Vagina (tissue), 2 donors: ENCODE data around the gene CTNND2. TPM values are rescaled to one million over a fixed set of nuclear protein-coding genes. Genes with fewer than 3 reads are reported as not detected.

ENCODE experiments used
- DNase-seq, 2 donors: peaks; one replicate each; pipeline ENCODE4 v3.0.0-alpha.2; 2017; ENCODE audit errors: extremely low spot score in 2 of 2
- H3K27ac ChIP-seq: fragments of 200-600 bp; sonication (generic); one replicate; pipeline ENCODE4 v1.5.1; 2019
- H3K27me3 ChIP-seq: fragments of 200-600 bp; sonication (generic); one replicate; pipeline ENCODE4 v1.5.1; 2019
- H3K36me3 ChIP-seq, 2 donors: fragments of 200-600 bp; sonication (generic); one replicate each; pipeline ENCODE4 v1.5.1; 2017 to 2019
- H3K4me1 ChIP-seq: fragments of 200-600 bp; sonication (generic); one replicate; pipeline ENCODE4 v1.5.1; 2019
- H3K4me3 ChIP-seq, 2 donors: fragments of 200-600 bp; sonication (generic); 1 replicate in 1 of 2; 2 replicates in 1 of 2; pipeline ENCODE4 v1.5.1; 2016 to 2019
- H3K9me3 ChIP-seq: fragments of 200-600 bp; sonication (generic); one replicate; pipeline ENCODE4 v1.5.1; 2019
- CTCF ChIP-seq, 3 experiments: fragments of 450-650 bp in 2 of 3; fragments of 200-600 bp in 1 of 3; sonication (generic) in 1 of 3; IDR thresholded peaks; one replicate each; pipeline ENCODE4 v1.5.1; 2017 to 2019; ENCODE audit warnings: antibody characterized with exemption in 3 of 3, mild to moderate bottlenecking in 2 of 3, moderate library complexity in 2 of 3
- POLR2A ChIP-seq, 2 donors: fragments of 450-650 bp; IDR thresholded peaks; one replicate each; pipeline ENCODE4 v1.6.1; 2017; ENCODE audit warnings: antibody characterized with exemption in 2 of 2, mild to moderate bottlenecking in 2 of 2, moderate library complexity in 2 of 2
- POLR2AphosphoS5 ChIP-seq, 2 donors: sonication (generic); formaldehyde crosslinking; IDR thresholded peaks; one replicate each; pipeline ENCODE4 v1.9.0; 2017; ENCODE audit warnings: antibody characterized with exemption in 2 of 2, mild to moderate bottlenecking in 2 of 2, low read depth in 1 of 2; ENCODE audit not compliant: insufficient read depth in 1 of 2
- intact Hi-C: fragments of 100-400 bp; cut with DNase I; formaldehyde crosslinking; loops from one replicate; pipeline ENCODE4 v1.15.1; 2023
- total RNA-seq: library from RNA; depleted of rRNA; stranded (reverse); fragments of >200 nt; gene quantifications from one replicate; pipeline ENCODE4 v1.2.3, GENCODE V29; 2016

The CTNND2 gene
- total RNA-seq, 1 donor from 2014 or later: 1.7 TPM

- Histone ChIP-seq H3K27ac (no peak overlapping the region), H3K27me3 (no peaks in the 10 kb centered on the region), H3K9me3 (no peaks in the 10 kb centered on the region), H3K4me1 (no peaks in the 10 kb centered on the region), H3K4me3 (no peak overlapping the region), H3K36me3 (no peaks in the 10 kb centered on the region)
- intact Hi-C loops: no loop called here
- no peak for TF ChIP-seq POLR2AphosphoS5 (IDR thresholded peaks at IDR 0.05; ENCODE audit: insufficient read depth in 1 of 2, low read depth in 1 of 2)
- TF ChIP-seq POLR2A (IDR thresholded peaks at IDR 0.05): no peak
- TF ChIP-seq CTCF (IDR thresholded peaks at IDR 0.05): no peak
- DNase-seq: no peak
Measured at GRCh38 chr5:11047030-11047429, 857.2 kb downstream of the CTNND2 start.

GRCh38 chr5:11046160-11046559 is 858.1 kb downstream of the CTNND2 start:
- intact Hi-C loops: no loop called here
- Histone ChIP-seq H3K4me3 (no peak overlapping the region), H3K36me3 (no peaks in the 10 kb centered on the region), H3K9me3 (no peaks in the 10 kb centered on the region), H3K27ac (no peak overlapping the region), H3K27me3 (no peaks in the 10 kb centered on the region), H3K4me1 (no peaks in the 10 kb centered on the region)
- TF ChIP-seq POLR2A (IDR thresholded peaks at IDR 0.05): no peak
- no peak for TF ChIP-seq CTCF (IDR thresholded peaks at IDR 0.05)
- TF ChIP-seq POLR2AphosphoS5 (IDR thresholded peaks at IDR 0.05; ENCODE audit: insufficient read depth in 1 of 2, low read depth in 1 of 2): no peak
- DNase-seq: no peak

- Histone ChIP-seq H3K9me3 (no peaks in the 10 kb centered on the region), H3K36me3 (no peaks in the 10 kb centered on the region), H3K4me1 (no peaks in the 10 kb centered on the region), H3K4me3 (no peak overlapping the region), H3K27ac (no peak overlapping the region), H3K27me3 (no peaks in the 10 kb centered on the region)
- no peak for DNase-seq
- intact Hi-C loops: no loop called here
- TF ChIP-seq POLR2AphosphoS5 (IDR thresholded peaks at IDR 0.05; ENCODE audit: insufficient read depth in 1 of 2, low read depth in 1 of 2): no peak
- no peak for TF ChIP-seq CTCF (IDR thresholded peaks at IDR 0.05)
- TF ChIP-seq POLR2A (IDR thresholded peaks at IDR 0.05): no peak
Measured at GRCh38 chr5:11045411-11045810, 858.8 kb downstream of the CTNND2 start.

GRCh38 chr5:11044581-11044980 is 859.7 kb downstream of the CTNND2 start:
- no peaks in the 10 kb centered on the region for H3K9me3 ChIP-seq
- TF ChIP-seq POLR2A (IDR thresholded peaks at IDR 0.05) (no peak), CTCF (IDR thresholded peaks at IDR 0.05) (no peak), POLR2AphosphoS5 (IDR thresholded peaks at IDR 0.05; ENCODE audit: insufficient read depth in 1 of 2, low read depth in 1 of 2) (no peak)
- no peaks in the 10 kb centered on the region for H3K36me3 ChIP-seq
- no peaks in the 10 kb centered on the region for H3K27me3 ChIP-seq
- H3K4me3 ChIP-seq: no peak overlapping the region
- intact Hi-C loops: no loop called here
- H3K27ac ChIP-seq: no peak overlapping the region
- H3K4me1 ChIP-seq: no peaks in the 10 kb centered on the region
- no peak for DNase-seq

DNA sequence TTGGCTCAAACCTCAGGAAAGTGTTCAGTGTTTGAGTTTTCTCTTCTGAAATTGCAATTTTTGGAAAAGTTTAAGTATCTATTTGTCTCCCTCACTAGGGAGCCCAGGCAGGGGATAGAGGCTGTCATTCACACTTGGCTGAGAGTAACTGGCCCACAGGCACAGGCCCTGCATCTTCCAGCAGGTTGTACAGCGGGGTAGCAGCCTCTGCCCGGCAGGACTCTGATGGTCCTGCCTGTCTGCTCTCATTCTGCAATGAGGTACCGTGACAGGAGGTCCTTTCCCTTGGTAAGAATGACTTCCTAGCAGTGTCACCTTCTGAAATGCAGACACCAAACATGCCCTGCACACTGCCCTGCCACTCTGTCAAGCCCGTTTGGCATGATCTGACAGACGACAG is 860.4 kb downstream of the CTNND2 start:
- Histone ChIP-seq H3K9me3 (no peaks in the 10 kb centered on the region), H3K27ac (no peak overlapping the region), H3K36me3 (no peaks in the 10 kb centered on the region), H3K4me3 (no peak overlapping the region), H3K27me3 (no peaks in the 10 kb centered on the region), H3K4me1 (no peaks in the 10 kb centered on the region)
- intact Hi-C loops: no loop called here
- TF ChIP-seq POLR2A (IDR thresholded peaks at IDR 0.05) (no peak), POLR2AphosphoS5 (IDR thresholded peaks at IDR 0.05; ENCODE audit: insufficient read depth in 1 of 2, low read depth in 1 of 2) (no peak), CTCF (IDR thresholded peaks at IDR 0.05) (no peak)
- DNase-seq: no peak
